Measurements from ENCODE around the gene CACNB1. TPM values are rescaled to one million over a fixed set of nuclear protein-coding genes. Genes with fewer than 3 reads are reported as not detected.

Gene CACNB1
- total RNA-seq = 1 to 10 TPM; 2.3 TPM

DNA sequence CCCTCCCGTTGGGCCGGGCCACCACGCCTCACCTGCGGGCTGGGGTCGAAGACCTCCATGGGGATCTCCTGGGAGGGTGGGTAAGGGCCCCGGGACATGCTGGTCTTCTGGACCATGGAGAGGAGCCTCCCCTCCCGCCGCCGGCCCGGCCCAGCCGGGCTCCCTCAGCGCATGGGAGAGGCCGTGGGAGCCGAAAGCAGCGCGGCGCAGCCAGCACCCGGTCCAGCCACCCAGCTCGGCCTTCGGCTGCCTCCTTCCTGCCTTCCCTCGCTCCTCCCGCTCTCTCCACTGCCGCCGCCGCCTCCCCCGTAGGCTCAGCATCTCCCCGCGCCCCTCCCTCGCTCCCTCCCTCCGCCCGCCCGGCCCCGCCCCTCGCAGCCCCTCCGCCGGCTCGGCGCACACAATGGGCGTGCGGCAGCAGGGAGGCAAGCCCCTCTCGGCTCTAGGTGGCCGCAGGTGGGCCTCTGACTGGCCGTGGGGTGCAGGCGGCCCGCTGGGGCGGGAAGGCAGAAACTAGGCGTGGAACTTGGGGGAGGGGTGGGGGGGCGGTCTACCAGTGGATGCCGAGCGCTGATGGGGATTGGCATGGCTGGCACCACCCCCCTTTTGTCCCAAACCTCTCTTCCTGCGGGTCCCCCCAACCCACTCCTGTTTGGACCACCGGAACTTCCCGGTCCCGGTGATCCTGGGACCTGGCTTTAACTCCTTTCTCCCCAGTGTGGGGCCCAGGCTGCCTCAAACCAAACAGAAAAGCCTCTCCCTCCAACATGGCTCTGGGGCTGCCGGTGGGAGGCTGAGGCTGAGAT lies at the start of gene CACNB1:
CACNB1 (minus strand) TSS at position 290 of the 806 bp plus-strand sequence; CDS start at position 116, 174 bp downstream.
- H3K9me3 ChIP-seq = no peaks in the 10 kb centered on the region
- H3K4me3 ChIP-seq = peak within 1 kb of the TSS; percentile 55 to 65
- peak in 2 of 3 donors; percentile 42 to 50 for TF ChIP-seq POLR2A (IDR thresholded peaks at IDR 0.05)
- TF ChIP-seq, protein P1, sequence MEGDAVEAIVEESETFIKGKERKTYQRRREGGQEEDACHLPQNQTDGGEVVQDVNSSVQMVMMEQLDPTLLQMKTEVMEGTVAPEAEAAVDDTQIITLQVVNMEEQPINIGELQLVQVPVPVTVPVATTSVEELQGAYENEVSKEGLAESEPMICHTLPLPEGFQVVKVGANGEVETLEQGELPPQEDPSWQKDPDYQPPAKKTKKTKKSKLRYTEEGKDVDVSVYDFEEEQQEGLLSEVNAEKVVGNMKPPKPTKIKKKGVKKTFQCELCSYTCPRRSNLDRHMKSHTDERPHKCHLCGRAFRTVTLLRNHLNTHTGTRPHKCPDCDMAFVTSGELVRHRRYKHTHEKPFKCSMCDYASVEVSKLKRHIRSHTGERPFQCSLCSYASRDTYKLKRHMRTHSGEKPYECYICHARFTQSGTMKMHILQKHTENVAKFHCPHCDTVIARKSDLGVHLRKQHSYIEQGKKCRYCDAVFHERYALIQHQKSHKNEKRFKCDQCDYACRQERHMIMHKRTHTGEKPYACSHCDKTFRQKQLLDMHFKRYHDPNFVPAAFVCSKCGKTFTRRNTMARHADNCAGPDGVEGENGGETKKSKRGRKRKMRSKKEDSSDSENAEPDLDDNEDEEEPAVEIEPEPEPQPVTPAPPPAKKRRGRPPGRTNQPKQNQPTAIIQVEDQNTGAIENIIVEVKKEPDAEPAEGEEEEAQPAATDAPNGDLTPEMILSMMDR (IDR thresholded peaks at IDR 0.05) = no peak
- DNase-seq (peak; percentile 61 to 74 (median 72)), ATAC-seq (peak; percentile 30)
- H3K4me1 ChIP-seq = peaks cover 39% of the 10 kb centered on the region
- intact Hi-C loops (cut with DNase I) = no loop called here
- H3K27me3 ChIP-seq = no peaks in the 10 kb centered on the region
- peak within 1 kb of the TSS in 3 of 4 donors; percentile 42 to 52 (median 48) for H3K27ac ChIP-seq
- 1 to 7% methylated on average over 6 to 55 of the region's 55 CpGs for WGBS, 2 donors
- H3K36me3 ChIP-seq (replicated peaks in 1 of 2; ENCODE audit: insufficient read depth in 1 of 2, low read depth in 2 of 2) = peaks cover 1 to 10% of the 10 kb centered on the region in 2 donors

- intact Hi-C loops (cut with DNase I) = no loop called here
- Histone ChIP-seq H3K4me1 (no peaks in the 10 kb centered on the region), H3K36me3 (replicated peaks in 1 of 2; ENCODE audit: insufficient read depth in 1 of 2, low read depth in 2 of 2) (no peaks in the 10 kb centered on the region), H3K27me3 (peaks cover 0 to 4% of the 10 kb centered on the region in 2 donors), H3K27ac (no peak overlapping the region), H3K4me3 (no peak overlapping the region), H3K9me3 (no peaks in the 10 kb centered on the region)
- 37 to 39% methylated on average over 2 to 3 of the region's 3 CpGs for WGBS, 2 donors
- DNase-seq = no peak
- no peak for TF ChIP-seq POLR2A (IDR thresholded peaks at IDR 0.05)
- TF ChIP-seq, protein P1 (IDR thresholded peaks at IDR 0.05) = no peak
- no peak for ATAC-seq
These were observed 48.8 kb upstream of the CACNB1 start for GRCh38 chr17:39246274-39246673.

DNA sequence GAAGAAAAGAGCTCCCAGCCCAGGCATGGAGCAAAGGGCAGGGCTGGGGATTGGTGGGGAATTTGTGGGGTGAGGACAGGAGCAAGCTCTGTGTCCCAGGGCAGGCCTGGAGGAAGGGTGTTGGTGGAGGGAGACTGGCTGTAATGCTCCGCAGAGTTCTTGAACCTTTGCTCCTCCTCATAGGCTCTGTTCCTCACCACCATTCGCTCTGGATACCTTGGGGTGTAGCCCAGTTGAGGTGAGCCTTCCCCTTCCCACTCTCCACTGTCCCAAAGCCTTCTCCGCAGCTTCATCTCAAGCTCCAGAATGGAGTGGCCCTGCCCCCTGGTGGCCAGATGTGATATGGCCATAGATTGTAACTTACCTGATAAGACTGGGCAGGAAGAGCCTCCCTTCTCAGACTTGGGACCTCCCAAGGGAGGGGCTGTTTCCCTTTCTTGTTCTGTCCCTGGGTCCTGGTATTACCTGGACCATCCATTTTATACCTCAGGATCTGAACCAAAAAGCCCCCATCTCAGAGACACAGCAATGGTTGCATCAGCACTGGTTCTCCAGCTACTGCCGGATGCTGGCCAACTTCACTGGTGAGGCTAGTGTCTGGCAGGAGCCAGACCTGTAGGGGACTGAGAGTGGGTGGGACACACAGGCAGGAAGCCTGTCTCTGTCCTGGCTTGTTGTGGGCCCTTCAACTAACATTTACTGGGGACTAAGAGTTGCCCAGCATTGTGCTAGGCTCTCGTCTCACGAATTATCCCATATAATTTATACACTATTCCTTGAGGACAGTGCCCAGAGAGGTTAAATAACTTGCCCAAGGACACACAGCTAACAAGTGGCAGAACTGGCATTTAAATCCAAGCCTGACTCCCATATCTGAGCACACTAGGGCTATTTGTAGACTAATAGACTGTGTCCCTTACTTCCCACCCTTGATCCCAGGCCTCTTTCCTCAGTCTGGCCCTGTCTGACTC lies 47.4 kb upstream of the CACNB1 start:
- peak; percentile 87 for ATAC-seq
- no peaks in the 10 kb centered on the region for H3K4me1 ChIP-seq
- 40 to 44% methylated on average over 6 of the region's 6 CpGs for WGBS, 2 donors
- DNase-seq = peak; percentile 86 to 92 (median 88)
- TF ChIP-seq, protein P1 (IDR thresholded peaks at IDR 0.05) = peak; percentile 79 to 94 (median 89)
- no peak for TF ChIP-seq POLR2A (IDR thresholded peaks at IDR 0.05)
- H3K27ac ChIP-seq = no peak overlapping the region
- no peaks in the 10 kb centered on the region for H3K36me3 ChIP-seq (replicated peaks in 1 of 2; ENCODE audit: insufficient read depth in 1 of 2, low read depth in 2 of 2)
- no peaks in the 10 kb centered on the region for H3K9me3 ChIP-seq
- peaks cover 0 to 4% of the 10 kb centered on the region in 2 donors for H3K27me3 ChIP-seq
- no peak overlapping the region for H3K4me3 ChIP-seq
- intact Hi-C loops (cut with DNase I) = no loop called here

GRCh38 chr17:39244016-39244599 lies 46.6 kb upstream of the CACNB1 start:
- 34 to 37% methylated on average over 6 to 11 of the region's 11 CpGs for WGBS, 2 donors
- intact Hi-C loops (cut with DNase I) = no loop called here
- no peak for ATAC-seq
- DNase-seq = no peak
- Histone ChIP-seq H3K27me3 (peaks cover 0 to 4% of the 10 kb centered on the region in 2 donors), H3K27ac (no peak overlapping the region), H3K4me3 (no peak overlapping the region), H3K36me3 (replicated peaks in 1 of 2; ENCODE audit: insufficient read depth in 1 of 2, low read depth in 2 of 2) (no peaks in the 10 kb centered on the region), H3K9me3 (no peaks in the 10 kb centered on the region), H3K4me1 (no peaks in the 10 kb centered on the region)
- TF ChIP-seq, protein P1 (IDR thresholded peaks at IDR 0.05) = no peak
- no peak for TF ChIP-seq POLR2A (IDR thresholded peaks at IDR 0.05)
